Glutamatergic neuron (in vitro differentiated cells): ENCODE results near the gene RPTOR. TPM values are rescaled to one million over a fixed set of nuclear protein-coding genes. Genes with fewer than 3 reads are reported as not detected.

Experiments
- DNase-seq: peaks from one replicate; pipeline ENCODE4 v3.0.0; 2022
- H3K27ac Mint-ChIP-seq: one replicate; pipeline ENCODE4 v1.8.0; 2020; ENCODE audit warnings: mild to moderate bottlenecking, mixed read lengths, inconsistent platforms; ENCODE audit not compliant: unreplicated experiment
- H3K27me3 Mint-ChIP-seq: one replicate; pipeline ENCODE4 v1.8.0; 2020; ENCODE audit warnings: mild to moderate bottlenecking, moderate library complexity, mixed read lengths, inconsistent platforms; ENCODE audit not compliant: unreplicated experiment
- H3K36me3 Mint-ChIP-seq: one replicate; pipeline ENCODE4 v1.8.0; 2020; ENCODE audit warnings: mild to moderate bottlenecking, mixed read lengths, inconsistent platforms; ENCODE audit not compliant: unreplicated experiment
- H3K4me1 Mint-ChIP-seq: one replicate; pipeline ENCODE4 v1.8.0; 2020; ENCODE audit warnings: mild to moderate bottlenecking, low read depth, mixed read lengths, inconsistent platforms; ENCODE audit not compliant: unreplicated experiment
- H3K4me3 Mint-ChIP-seq: one replicate; pipeline ENCODE4 v1.8.0; 2020; ENCODE audit warnings: mild to moderate bottlenecking, mixed read lengths, inconsistent platforms; ENCODE audit not compliant: unreplicated experiment
- H3K9me3 Mint-ChIP-seq: one replicate; pipeline ENCODE4 v1.8.0; 2020; ENCODE audit warnings: mild to moderate bottlenecking, moderate library complexity, mixed read lengths, inconsistent platforms; ENCODE audit not compliant: unreplicated experiment
- CTCF ChIP-seq: fragments of 200-600 bp; sonication (generic); IDR thresholded peaks from one replicate; pipeline ENCODE4 v1.5.0; 2021; ENCODE audit not compliant: partially characterized antibody, unreplicated experiment
- total RNA-seq: library from RNA; stranded (reverse); fragmentation: NEBNext Ultra II Directional; extraction: Animal tissue kit (Norgen Biotek cat#: 25700); gene quantifications from one replicate; pipeline ENCODE4 v1.2.1, GENCODE V29; 2021; ENCODE audit not compliant: unreplicated experiment

Gene RPTOR
- total RNA-seq, 1 donor from 2014 or later: 39.8 TPM

- Mint-ChIP-seq H3K4me3 (peak overlapping the region; percentile 59), H3K27me3 (peaks cover 9% of the 10 kb centered on the region), H3K9me3 (peaks cover 11% of the 10 kb centered on the region), H3K4me1 (peaks cover 26% of the 10 kb centered on the region), H3K27ac (peak overlapping the region; percentile 66), H3K36me3 (peaks cover 6% of the 10 kb centered on the region)
- no peak for DNase-seq
- no peak for TF ChIP-seq CTCF
Measured at GRCh38 chr17:80845069-80845862, 300.6 kb downstream of the RPTOR start.

GRCh38 chr17:80845863-80846671, 301.4 kb downstream of the RPTOR start:
- Mint-ChIP-seq H3K4me3 (no peak overlapping the region), H3K9me3 (peaks cover 11% of the 10 kb centered on the region), H3K4me1 (peaks cover 26% of the 10 kb centered on the region), H3K27me3 (peaks cover 9% of the 10 kb centered on the region), H3K27ac (peak overlapping the region; percentile 66), H3K36me3 (peaks cover 6% of the 10 kb centered on the region)
- DNase-seq: no peak
- no peak for TF ChIP-seq CTCF

GRCh38 chr17:80846932-80847331, 302.3 kb downstream of the RPTOR start:
- Mint-ChIP-seq H3K36me3 (peaks cover 6% of the 10 kb centered on the region), H3K27me3 (peaks cover 9% of the 10 kb centered on the region), H3K27ac (no peak overlapping the region), H3K4me1 (peaks cover 31% of the 10 kb centered on the region), H3K9me3 (peaks cover 11% of the 10 kb centered on the region), H3K4me3 (peak overlapping the region; percentile 21)
- no peak for TF ChIP-seq CTCF
- DNase-seq: no peak

- Mint-ChIP-seq H3K36me3 (peaks cover 6% of the 10 kb centered on the region), H3K4me1 (peaks cover 30% of the 10 kb centered on the region), H3K4me3 (peak overlapping the region; percentile 21), H3K27ac (no peak overlapping the region), H3K27me3 (peaks cover 8% of the 10 kb centered on the region), H3K9me3 (peaks cover 6% of the 10 kb centered on the region)
- TF ChIP-seq CTCF: no peak
- DNase-seq: no peak
Measured at GRCh38 chr17:80847496-80848230, 303.0 kb downstream of the RPTOR start.
